ENCODE results near the gene ZNF486. TPM values are rescaled to one million over a fixed set of nuclear protein-coding genes. Genes with fewer than 3 reads are reported as not detected.

ZNF486 gene
- total and polyA plus RNA-seq, 7 experiments from 2014 or later: 3.3 to 10.3 (median 4.8) TPM

Other genes with a start within 250 kb of the ZNF486 start
- 10 to 100 TPM in 2 of 5 experiments, 1 to 10 TPM in 3; 5.3 to 13.0 (median 9.5) TPM for gene ZNF682, start 127.7 kb upstream of the ZNF486 start, total RNA-seq
- gene ZNF682, start 127.7 kb upstream of the ZNF486 start, polyA plus RNA-seq: 1 to 10 TPM; 4.0 to 5.3 TPM
- gene ZNF90, start 89.2 kb upstream of the ZNF486 start, total RNA-seq: 1 to 10 TPM; 3.4 to 7.7 (median 4.5) TPM
- 1 to 10 TPM; 1.8 to 2.4 TPM for gene ZNF90, start 89.2 kb upstream of the ZNF486 start, polyA plus RNA-seq

All from naive thymus-derived CD4-positive, alpha-beta T cell (primary cell).